Left colon (tissue), 2 donors: Measurements from ENCODE around the gene CACNG6. TPM values are rescaled to one million over a fixed set of nuclear protein-coding genes. Genes with fewer than 3 reads are reported as not detected.
"Not testable (repeated sequence)": the region's sequence is repeated elsewhere in the genome, so short reads cannot be mapped to it uniquely, and the experiment has no call there.

Experiments used
- ATAC-seq: fragments of 200-7000 bp; cut with Tn5 transposase; one replicate; pipeline ENCODE4 v1.9.1; 2020; ENCODE audit warnings: mild to moderate bottlenecking, moderate library complexity
- DNase-seq, 2 donors: peaks; one replicate each; pipeline ENCODE4 v3.0.0-alpha.2; 2020
- intact Hi-C, 2 donors: fragments of 100-400 bp; cut with DNase I in 1 of 2; cut with micrococcal nuclease in 1 of 2; formaldehyde crosslinking; loops; one replicate each; pipeline versions ENCODE4 v1.11.2 to v1.14.0; 2022; cut with DNase I, micrococcal nuclease
- long read RNA-seq: library from polyadenylated mRNA; unstranded; transcript quantifications from one replicate; pipeline ENCODE4 v2.0.0, GENCODE V29; 2021
- total RNA-seq, 2 donors: library from RNA; stranded (reverse); fragmentation: NEBNext Ultra II Directional; extraction: Animal tissue kit (Norgen Biotek cat#: 25700); gene quantifications; one replicate each; pipeline ENCODE4 v1.2.1, GENCODE V29; 2021
- donor health status: DM: no; HTN: no; CAD: no.
- donor health status: DM: yes; HTN: yes; CAD: no.

The CACNG6 gene
- total RNA-seq, result not detected
- long read RNA-seq, result 0 reads

- no peak for DNase-seq
- intact Hi-C loops, result no loop called here
- no peak for ATAC-seq
Measured at GRCh38 chr19:53991224-53992113, at the start of gene CACNG6. TSS of gene CACNG6 (plus strand) at chr19:53991637. CDS start at chr19:53992878, 1,241 bp downstream.

- no peak for DNase-seq
- intact Hi-C loops, result no loop called here
- ATAC-seq, result no peak
Measured at GRCh38 chr19:53942001-53942786, 49.2 kb upstream of the CACNG6 start.

GRCh38 chr19:53944416-53944815 is 47.0 kb upstream of the CACNG6 start:
- intact Hi-C loops, result no loop called here
- DNase-seq, result no peak
- no peak for ATAC-seq

- intact Hi-C loops, result no loop called here
- DNase-seq, result no peak
- no peak for ATAC-seq
Measured at GRCh38 chr19:53944933-53945332, 46.5 kb upstream of the CACNG6 start.

- intact Hi-C loops, result no loop called here
- ATAC-seq (no peak), DNase-seq (no peak)
Measured at GRCh38 chr19:53945441-53945840, 46.0 kb upstream of the CACNG6 start.

GRCh38 chr19:53945998-53946397 is 45.4 kb upstream of the CACNG6 start:
- ATAC-seq (no peak), DNase-seq (no peak)
- intact Hi-C loops, result no loop called here

- no peak for ATAC-seq
- intact Hi-C loops, result no loop called here
- DNase-seq, result no peak
Measured at GRCh38 chr19:53947624-53948023, 43.8 kb upstream of the CACNG6 start.

- intact Hi-C loops, ATAC-seq, DNase-seq: not testable (repeated sequence)
Measured at GRCh38 chr19:53948611-53949010, 42.8 kb upstream of the CACNG6 start.

GRCh38 chr19:53951436-53951835 is 40.0 kb upstream of the CACNG6 start:
- DNase-seq, result no peak
- ATAC-seq, result no peak
- intact Hi-C loops, result no loop called here

- no peak for DNase-seq
- intact Hi-C loops, result no loop called here
- no peak for ATAC-seq
Measured at GRCh38 chr19:53951947-53952346, 39.5 kb upstream of the CACNG6 start.

- no peak for ATAC-seq
- intact Hi-C loops, result no loop called here
- no peak for DNase-seq
Measured at GRCh38 chr19:53953383-53953782, 38.1 kb upstream of the CACNG6 start.

- no peak for ATAC-seq
- no peak for DNase-seq
- intact Hi-C loops, result no loop called here
Measured at GRCh38 chr19:53957448-53958167, 33.8 kb upstream of the CACNG6 start.

- intact Hi-C loops, result no loop called here
- DNase-seq, result no peak
- ATAC-seq, result no peak
Measured at GRCh38 chr19:53958168-53958571, 33.3 kb upstream of the CACNG6 start.

GRCh38 chr19:53958823-53959757 is 32.3 kb upstream of the CACNG6 start:
- intact Hi-C loops, result no loop called here
- ATAC-seq, result no peak
- no peak for DNase-seq

- intact Hi-C loops, result no loop called here
- no peak for ATAC-seq
- no peak for DNase-seq
Measured at GRCh38 chr19:53960187-53960586, 31.2 kb upstream of the CACNG6 start.

GRCh38 chr19:53960886-53961285 is 30.6 kb upstream of the CACNG6 start:
- DNase-seq (no peak), ATAC-seq (no peak)
- intact Hi-C loops, result no loop called here

GRCh38 chr19:53961523-53962356 is 29.7 kb upstream of the CACNG6 start:
- no peak for ATAC-seq

More at GRCh38 chr19:53961523-53962356, 29.7 kb upstream of the CACNG6 start:
- no peak for DNase-seq
- intact Hi-C loops, result no loop called here
